Measurements from ENCODE around the gene RPS6KA2.

RPS6KA2 gene

GRCh38 chr6:166627033-166627874, at the start of gene RPS6KA2:
TSS of gene RPS6KA2 (minus strand) at chr6:166627251. CDS start at chr6:166627019, 232 bp downstream.
- peak; percentile 99 for DNase-seq

GRCh38 chr6:166676270-166676860, 49.3 kb upstream of the RPS6KA2 start:
- no peak for DNase-seq

- DNase-seq: no peak
Measured at GRCh38 chr6:166675736-166676135, 48.7 kb upstream of the RPS6KA2 start.

GRCh38 chr6:166673309-166673708, 46.3 kb upstream of the RPS6KA2 start:
- DNase-seq: no peak

- no peak for DNase-seq
Measured at GRCh38 chr6:166672624-166673206, 45.7 kb upstream of the RPS6KA2 start.

GRCh38 chr6:166672146-166672545, 45.1 kb upstream of the RPS6KA2 start:
- no peak for DNase-seq

GRCh38 chr6:166671434-166672081, 44.5 kb upstream of the RPS6KA2 start:
- DNase-seq: no peak

- no peak for DNase-seq
Measured at GRCh38 chr6:166670894-166671293, 43.8 kb upstream of the RPS6KA2 start.

- DNase-seq: no peak
Measured at GRCh38 chr6:166670013-166670412, 43.0 kb upstream of the RPS6KA2 start.

GRCh38 chr6:166667796-166668610, 41.0 kb upstream of the RPS6KA2 start:
- no peak for DNase-seq

- DNase-seq: no peak
Measured at GRCh38 chr6:166664135-166664534, 37.1 kb upstream of the RPS6KA2 start.

GRCh38 chr6:166663568-166663967, 36.5 kb upstream of the RPS6KA2 start:
- DNase-seq: no peak

GRCh38 chr6:166662690-166663089, 35.6 kb upstream of the RPS6KA2 start:
- no peak for DNase-seq

- no peak for DNase-seq
Measured at GRCh38 chr6:166661327-166662085, 34.5 kb upstream of the RPS6KA2 start.

- no peak for DNase-seq
Measured at GRCh38 chr6:166660157-166660688, 33.2 kb upstream of the RPS6KA2 start.

GRCh38 chr6:166659581-166659980, 32.5 kb upstream of the RPS6KA2 start:
- DNase-seq: no peak

- no peak for DNase-seq
Measured at GRCh38 chr6:166658792-166659150, 31.7 kb upstream of the RPS6KA2 start.

- DNase-seq: no peak
Measured at GRCh38 chr6:166658115-166658791, 31.2 kb upstream of the RPS6KA2 start.

GRCh38 chr6:166657531-166657930, 30.5 kb upstream of the RPS6KA2 start:
- no peak for DNase-seq

GRCh38 chr6:166656230-166657151, 29.4 kb upstream of the RPS6KA2 start:
- no peak for DNase-seq

All from activated CD4-positive, CD25-positive, alpha-beta regulatory T cell treated with anti-CD3 and anti-CD28 coated beads, Interleukin-2, amount 50 U/mL, for 72 hours (primary cell).